Midbrain (tissue), 1 donor: ENCODE measurements around the gene PLAGL2.
"Not testable (repeated sequence)": the region's sequence is repeated elsewhere in the genome, so short reads cannot be mapped to it uniquely, and the experiment has no call there.

ENCODE experiments used
- DNase-seq: peaks from one replicate; lab custom pipeline; 2025; lab: John Stamatoyannopoulos, UW

The PLAGL2 gene

GRCh38 chr20:32203356-32204204 is 4.0 kb downstream of the PLAGL2 start:
- DNase-seq, result no peak

DNA sequence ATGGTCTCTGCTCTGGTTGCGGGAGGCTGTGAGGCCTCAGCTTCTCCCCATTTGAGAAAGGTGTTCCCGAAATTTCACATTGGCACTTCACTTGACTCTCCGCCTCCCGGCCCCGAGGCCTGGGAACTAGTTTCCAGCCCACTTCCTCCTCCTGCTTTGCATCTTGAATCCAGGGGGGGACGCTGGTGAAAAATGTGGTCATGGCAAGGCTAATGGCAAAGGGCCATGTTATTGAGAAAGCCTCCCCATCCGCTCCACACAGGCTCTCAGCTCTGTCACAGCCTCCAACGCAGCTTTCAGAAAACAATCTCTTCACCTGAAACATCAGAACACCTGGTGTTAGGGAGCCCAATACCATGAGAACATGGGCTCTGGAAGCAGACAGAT is 5.6 kb downstream of the PLAGL2 start:
- DNase-seq, result no peak

- no peak for DNase-seq
Measured at GRCh38 chr20:32201296-32201976, 6.1 kb downstream of the PLAGL2 start.

DNA sequence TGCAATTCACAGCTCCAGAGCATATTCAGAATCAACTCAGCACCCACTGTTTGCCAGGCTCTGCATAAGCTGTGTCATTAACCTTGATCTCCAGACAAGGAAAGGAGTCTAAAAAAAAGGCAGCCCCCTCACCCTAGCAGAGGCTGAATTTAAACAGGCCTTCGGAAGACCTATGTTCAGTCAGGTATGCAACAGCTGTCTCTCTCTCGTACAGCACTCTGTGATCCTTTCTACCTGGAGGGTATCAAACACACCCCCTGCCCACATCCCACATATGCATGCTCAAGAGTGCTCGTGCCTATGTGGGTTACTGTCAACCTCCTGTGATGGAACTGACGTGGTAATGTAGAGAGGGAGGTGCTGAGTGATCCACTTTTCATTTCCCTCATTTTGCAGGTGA is 8.5 kb downstream of the PLAGL2 start:
- no peak for DNase-seq

DNA sequence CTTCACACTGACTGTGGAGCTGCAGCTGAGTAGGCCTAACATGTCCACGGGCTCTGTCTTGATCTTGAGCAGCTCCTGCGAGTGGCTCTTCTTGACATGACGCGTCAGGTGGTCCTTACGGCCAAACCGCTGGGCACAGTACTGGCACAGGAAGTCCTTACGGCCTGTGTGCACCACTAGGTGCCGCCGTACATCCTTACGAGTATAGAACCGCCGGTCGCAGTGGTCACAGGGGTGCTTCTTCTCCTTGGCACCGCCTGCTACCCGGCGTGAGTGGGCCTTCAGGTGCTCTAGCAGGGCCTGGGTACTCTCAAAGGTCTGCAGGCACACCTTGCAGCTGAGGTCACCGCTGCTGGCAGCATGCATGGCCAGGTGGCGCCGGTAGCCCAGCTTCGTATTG is 10.4 kb downstream of the PLAGL2 start:
- DNase-seq, result not testable (repeated sequence)

DNA sequence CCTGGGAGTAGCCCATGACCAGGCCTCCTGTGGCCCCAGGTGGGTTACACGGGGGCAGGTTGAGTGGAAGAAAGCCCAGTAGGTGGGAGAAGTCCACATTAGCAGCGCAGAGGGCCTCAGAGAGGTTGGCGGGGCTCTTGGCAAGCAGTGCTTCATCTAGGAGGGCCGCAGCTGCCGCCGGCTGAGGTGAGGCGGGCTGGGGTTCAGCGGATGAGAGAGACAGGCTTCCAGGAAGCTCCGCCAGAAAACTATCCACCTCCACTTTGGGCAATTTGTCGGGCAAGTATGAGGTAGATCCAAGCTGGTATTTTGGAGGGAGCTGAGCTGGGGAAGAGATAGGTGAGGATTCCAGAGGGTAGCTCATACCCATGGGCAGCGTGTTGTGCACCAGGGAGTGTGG is 10.9 kb downstream of the PLAGL2 start:
- not testable (repeated sequence) for DNase-seq

GRCh38 chr20:32195581-32195980 is 12.0 kb downstream of the PLAGL2 start:
- DNase-seq, result no peak

- DNase-seq, result no peak
Measured at GRCh38 chr20:32193996-32194395, 13.5 kb downstream of the PLAGL2 start.

GRCh38 chr20:32193336-32193735 is 14.2 kb downstream of the PLAGL2 start:
- DNase-seq, result not testable (repeated sequence)

DNA sequence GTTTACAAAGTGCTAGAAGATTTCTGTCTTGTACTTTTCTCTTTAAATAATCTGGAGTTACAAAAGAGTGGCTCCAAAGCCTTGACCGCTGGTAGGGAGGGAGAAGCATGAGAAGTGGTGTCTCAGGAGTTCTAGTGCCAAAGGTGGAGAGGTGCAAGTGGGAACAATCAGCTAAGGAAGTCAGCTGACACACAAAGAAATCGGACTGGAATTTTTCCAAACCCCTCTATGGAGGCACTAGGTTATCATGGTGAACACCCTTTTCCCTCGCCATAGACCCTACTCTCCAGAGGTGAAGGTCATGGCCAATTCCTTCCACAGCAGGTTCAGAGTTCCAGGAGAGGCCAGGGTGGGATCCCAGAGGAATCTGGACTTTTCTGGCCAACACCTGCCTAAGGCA is 14.8 kb downstream of the PLAGL2 start:
- no peak for DNase-seq

DNA sequence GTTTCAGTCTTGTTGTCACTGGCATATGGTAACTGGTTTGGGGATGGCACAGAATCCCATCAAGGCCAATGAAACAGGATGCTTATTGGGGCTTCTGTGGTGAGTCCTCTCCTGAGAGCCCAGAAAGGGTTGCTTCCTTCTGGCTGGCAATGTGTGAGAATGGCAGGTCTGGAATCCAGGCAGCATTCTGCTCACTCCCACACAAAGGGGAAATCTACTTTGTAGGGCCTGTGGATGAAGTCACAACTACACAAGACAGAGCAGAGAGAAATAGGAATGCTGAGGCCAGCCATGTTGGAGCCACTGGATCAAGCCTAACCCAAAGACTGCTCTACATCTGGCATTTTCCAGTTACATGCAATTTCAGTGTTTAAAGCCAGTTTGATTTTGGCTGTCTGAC is 15.7 kb downstream of the PLAGL2 start:
- DNase-seq, result no peak

GRCh38 chr20:32191422-32191821 is 16.1 kb downstream of the PLAGL2 start:
- no peak for DNase-seq

DNA sequence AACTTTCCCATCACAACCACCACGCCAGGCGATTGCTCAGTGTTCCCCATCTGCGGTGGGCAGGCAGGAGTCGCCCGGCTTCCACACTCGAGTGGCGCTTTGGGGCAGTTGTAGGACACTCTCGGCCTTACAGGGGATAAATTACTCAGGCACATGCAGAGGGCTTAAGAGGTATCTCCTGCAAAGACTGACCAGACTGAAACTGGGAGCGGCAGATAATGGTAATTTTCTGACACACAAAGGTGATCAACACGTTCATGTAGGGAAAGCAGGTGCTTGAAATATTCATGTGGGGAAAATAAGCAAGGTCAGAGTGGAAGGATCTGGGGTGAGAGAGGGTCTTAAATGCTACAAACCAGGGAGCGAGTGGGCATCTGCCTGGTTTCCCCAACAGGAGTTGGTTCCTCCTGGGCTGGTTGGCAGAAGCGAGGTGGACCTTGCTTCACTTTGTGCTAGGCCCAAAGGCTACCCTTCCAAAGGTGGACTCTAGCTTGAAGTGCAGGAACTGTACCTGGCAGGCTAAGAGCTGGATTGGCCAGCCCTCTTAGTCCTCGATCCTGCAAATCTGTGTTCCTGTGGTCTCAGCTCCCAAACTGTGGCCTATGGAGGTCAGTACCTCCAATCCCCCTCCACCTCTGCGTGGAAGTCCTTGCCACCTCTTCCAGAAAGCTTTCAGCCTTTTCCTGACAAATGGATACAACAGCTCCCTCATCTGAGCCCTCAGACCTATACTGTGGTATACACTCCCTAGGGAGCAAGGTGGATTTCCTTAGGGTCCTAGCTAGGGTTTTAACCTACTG is 16.7 kb downstream of the PLAGL2 start:
- DNase-seq, result no peak

GRCh38 chr20:32189691-32190615 is 17.6 kb downstream of the PLAGL2 start:
- DNase-seq, result peak; percentile 44

DNA sequence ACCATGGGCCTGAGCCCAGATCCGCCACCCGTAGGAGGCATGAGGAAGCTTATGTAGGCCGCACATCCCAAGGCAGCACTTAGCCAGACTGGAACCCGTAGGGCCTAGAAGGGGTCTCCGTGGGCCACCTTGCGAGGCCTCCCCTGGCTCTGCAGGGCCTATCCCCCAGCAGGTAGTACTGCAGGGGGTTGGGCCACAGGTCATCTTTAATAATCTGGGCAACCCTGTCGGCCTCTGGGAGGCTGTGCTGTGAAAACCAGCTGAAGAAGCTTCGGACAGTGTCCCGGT is 18.5 kb downstream of the PLAGL2 start:
- no peak for DNase-seq

GRCh38 chr20:32188376-32189122 is 19.0 kb downstream of the PLAGL2 start:
- no peak for DNase-seq

DNA sequence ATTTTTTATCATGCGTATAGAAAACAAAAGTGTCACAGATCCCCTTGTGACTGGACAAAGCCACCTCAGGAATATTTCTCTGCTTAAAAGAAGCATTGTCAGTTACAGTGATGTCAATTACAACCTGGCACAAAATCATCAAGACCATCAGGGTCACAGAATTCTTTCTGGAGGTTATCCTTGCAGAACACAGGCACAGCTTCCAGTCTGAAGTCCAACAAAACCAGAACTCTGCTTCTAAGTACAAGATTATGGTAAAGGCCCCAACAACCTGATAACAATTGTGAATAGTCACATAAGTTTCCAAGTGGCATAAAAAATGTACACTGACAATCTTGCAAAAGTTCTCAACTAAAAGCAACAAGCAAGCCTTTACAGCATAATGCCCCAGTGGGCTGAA is 21.0 kb downstream of the PLAGL2 start:
- no peak for DNase-seq

DNA sequence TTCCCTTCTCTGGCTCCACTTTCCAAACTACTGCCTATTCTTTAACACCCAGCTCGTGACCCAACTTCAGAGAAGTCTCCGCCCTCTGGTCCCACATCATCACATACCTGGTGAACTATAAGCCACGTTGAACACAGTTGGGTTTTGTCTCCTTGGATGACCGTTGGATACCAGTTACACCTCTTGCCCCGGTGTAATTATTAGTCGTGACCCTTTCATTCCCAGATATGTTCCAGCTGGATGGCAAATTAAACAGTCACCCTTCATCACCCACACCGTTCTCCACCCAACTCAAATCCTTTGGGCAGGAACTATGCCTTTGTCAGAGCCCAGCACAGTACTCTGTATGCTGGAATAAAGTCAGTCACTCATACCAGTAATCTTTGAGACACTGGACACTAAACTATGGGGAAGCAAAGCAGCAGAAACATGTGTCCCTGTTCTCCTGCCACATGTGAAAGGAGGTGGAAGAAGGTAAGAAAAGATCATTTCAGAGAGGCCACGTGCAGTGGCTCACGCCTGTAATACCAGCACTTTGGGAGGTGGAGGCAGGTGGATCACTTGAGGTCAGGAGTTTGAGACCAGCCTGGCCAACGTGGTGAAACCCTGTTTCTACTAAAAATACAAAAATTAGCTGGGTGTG is 22.5 kb downstream of the PLAGL2 start:
- no peak for DNase-seq

DNA sequence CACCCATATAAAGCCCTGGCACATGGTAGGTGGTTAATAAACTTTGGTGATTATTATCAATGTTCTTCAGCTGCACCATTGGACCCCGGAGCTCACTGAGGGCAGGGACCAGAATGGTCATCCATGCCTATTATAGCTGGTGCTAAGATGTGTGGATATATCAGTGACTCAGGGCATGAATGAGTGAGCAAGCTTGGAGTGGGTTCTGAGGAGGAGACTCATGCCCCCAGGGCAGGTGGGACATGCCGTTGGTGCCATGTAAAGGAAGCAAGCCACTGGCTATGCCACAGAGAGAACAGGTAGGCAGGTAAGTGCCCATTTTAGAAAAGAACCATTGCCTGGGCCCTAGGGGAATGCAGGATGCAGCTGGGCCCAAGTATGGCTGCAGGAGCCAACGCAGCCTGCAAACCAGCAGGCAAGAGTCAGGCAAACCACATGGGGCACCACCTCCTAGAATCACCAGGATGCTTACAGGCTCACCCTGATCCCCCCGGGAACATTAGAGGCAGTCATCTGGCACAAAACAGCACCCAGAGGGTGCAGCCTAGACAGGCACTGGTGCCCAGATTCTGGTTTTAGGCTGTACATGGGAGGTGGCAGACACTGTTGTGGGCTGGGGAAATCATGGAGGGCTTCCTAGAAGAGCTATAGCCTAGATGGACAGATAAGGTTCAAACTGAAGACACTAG is 23.5 kb downstream of the PLAGL2 start:
- DNase-seq, result no peak

- DNase-seq, result no peak
Measured at GRCh38 chr20:32181606-32182005, 25.9 kb downstream of the PLAGL2 start.
